Mesodermal cell (in vitro differentiated cells): Measurements from ENCODE around the gene MAK. TPM values are rescaled to one million over a fixed set of nuclear protein-coding genes. Genes with fewer than 3 reads are reported as not detected.
A peak's percentile ranks its signal among the peaks of the same experiment; 100 is the strongest.
"Not testable (repeated sequence)": the region's sequence is repeated elsewhere in the genome, so short reads cannot be mapped to it uniquely, and the experiment has no call there.

ENCODE experiments used
- H3K27ac ChIP-seq: 2 replicates; pipeline ENCODE4 v1.7.0; 2013; ENCODE audit warnings: mild to moderate bottlenecking, low read depth, low read length, moderate library complexity; ENCODE audit not compliant: severe bottlenecking
- H3K36me3 ChIP-seq: 2 replicates; pipeline ENCODE4 v1.7.1; 2013; ENCODE audit warnings: mild to moderate bottlenecking, low read length, moderate library complexity; ENCODE audit not compliant: control insufficient read depth, insufficient read depth
- H3K4me1 ChIP-seq: one replicate; pipeline ENCODE4 v1.7.1; 2013; ENCODE audit warnings: mild to moderate bottlenecking, low read length; ENCODE audit not compliant: insufficient read depth, control insufficient read depth, poor library complexity, severe bottlenecking
- H3K4me3 ChIP-seq: 2 replicates; pipeline ENCODE4 v1.7.0; 2013; ENCODE audit warnings: low read length, control low read depth, mild to moderate bottlenecking; ENCODE audit not compliant: insufficient read depth, poor library complexity, severe bottlenecking; ENCODE audit errors: extremely low read depth
- H3K9me3 ChIP-seq: 2 replicates; pipeline ENCODE4 v1.7.1; 2013; ENCODE audit warnings: mild to moderate bottlenecking, low read length, moderate library complexity; ENCODE audit not compliant: control insufficient read depth
- WGBS, 2 experiments: methylation state at CpG; one replicate each; pipeline ENCODE4 v1.1.5; 2013; ENCODE audit warnings: missing lambda C conversion rate in 2 of 2; ENCODE audit not compliant: insufficient coverage in 2 of 2; 5-methylcytosine and 5-hydroxymethylcytosine counted together
- polyA plus RNA-seq, 2 experiments: library from polyadenylated mRNA; stranded (reverse); fragments of 50-300 nt; gene quantifications; one replicate each; pipeline ENCODE4 v1.2.3, GENCODE V29; 2013

Gene MAK, protein sequence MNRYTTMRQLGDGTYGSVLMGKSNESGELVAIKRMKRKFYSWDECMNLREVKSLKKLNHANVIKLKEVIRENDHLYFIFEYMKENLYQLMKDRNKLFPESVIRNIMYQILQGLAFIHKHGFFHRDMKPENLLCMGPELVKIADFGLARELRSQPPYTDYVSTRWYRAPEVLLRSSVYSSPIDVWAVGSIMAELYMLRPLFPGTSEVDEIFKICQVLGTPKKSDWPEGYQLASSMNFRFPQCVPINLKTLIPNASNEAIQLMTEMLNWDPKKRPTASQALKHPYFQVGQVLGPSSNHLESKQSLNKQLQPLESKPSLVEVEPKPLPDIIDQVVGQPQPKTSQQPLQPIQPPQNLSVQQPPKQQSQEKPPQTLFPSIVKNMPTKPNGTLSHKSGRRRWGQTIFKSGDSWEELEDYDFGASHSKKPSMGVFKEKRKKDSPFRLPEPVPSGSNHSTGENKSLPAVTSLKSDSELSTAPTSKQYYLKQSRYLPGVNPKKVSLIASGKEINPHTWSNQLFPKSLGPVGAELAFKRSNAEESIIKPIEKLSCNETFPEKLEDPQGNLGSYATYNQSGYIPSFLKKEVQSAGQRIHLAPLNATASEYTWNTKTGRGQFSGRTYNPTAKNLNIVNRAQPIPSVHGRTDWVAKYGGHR
- polyA plus RNA-seq (2013, experiment 1 of 2): 0.15 TPM
- not detected for polyA plus RNA-seq (2013, experiment 2 of 2)

DNA sequence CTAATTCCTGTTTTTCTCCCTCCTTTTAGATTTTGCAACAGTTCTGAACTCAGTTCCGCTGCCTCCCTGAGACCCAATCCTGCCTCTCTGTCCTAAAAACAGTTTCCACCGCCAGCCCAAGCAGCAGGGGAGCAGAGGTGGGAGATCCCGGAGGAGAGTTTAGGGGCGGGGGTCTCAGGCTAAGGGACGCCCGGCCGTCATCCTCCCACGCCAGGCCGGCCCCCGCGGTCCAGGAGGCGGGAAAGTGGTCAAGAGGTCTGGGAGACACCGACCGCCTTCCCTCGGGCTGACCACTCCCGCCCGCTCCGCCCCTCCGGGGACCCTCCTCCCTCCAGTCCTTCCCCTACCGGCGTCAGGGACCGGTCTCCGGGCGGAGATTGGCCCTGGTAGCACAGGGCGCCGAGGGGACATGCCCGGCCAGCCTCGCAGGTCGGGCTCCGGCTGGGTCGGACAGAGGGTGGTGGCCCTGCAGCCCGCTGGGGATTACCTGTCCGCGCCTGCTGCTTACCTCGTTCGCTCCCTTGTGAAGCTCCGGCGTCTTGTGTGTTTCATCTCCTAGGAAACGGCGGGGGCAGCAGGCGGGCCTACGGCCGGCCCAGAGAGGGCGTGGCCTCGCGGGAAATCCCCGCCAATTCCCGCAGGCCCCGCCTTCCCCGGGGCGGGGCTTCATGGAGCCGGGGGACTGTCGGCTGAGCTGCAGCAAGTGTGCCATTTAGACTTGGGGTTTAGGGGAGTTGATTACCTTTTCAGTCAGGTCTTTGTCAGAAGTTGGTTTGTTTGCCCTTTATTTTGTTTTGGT is at the start of gene MAK:
MAK (minus strand) TSS at position 545 of the 799 bp plus-strand sequence. CDS start 7,891 bp downstream, outside the sequence.
- Histone ChIP-seq H3K9me3 (no peaks in the 10 kb centered on the region), H3K4me1 (peaks cover 4% of the 10 kb centered on the region), H3K36me3 (no peaks in the 10 kb centered on the region), H3K4me3 (peak within 1 kb of the TSS; percentile 62), H3K27ac (peak within 1 kb of the TSS; percentile 89)
- 0 to 1% methylated on average over 34 to 37 of the region's 53 CpGs for WGBS, 2 experiments

DNA sequence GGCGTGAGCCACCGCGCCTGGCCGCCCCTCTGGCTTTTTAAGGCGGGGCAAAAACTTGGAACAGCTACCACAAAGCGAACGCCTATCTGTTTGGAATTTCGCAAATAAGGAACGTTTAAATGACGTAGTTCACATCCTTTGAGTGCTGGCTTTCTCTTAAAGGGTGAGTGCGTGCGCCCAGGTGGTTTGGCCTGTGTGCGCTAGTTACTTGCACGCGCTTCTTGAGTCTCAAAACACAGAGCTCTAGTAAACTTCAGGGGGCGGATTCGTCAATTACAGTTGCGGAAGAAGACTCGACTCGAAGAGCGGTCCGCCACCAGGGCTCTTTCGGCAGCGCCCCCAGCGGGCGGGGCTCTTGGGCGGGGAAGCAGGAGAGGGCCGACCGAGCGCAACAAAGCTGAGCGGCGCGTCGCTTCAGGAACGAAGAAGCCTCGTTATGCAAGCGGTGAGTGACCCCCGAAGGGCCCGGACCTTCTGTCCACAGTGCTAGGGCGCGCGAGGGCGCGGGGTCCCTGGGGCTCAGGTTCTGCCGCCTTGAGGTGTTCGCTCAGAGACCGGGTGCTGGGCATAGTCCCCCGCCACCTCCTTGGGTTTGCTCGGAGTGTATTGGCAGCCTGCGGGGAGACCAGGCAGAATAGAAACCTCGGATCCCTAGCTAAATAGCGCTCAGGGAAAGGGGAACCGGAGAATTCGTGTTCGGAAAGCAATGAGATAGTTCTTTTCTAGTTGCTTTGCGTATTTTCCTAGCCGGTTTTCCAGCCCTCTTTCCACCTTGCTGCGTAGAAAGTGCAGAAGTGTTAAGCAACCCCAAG is 48.6 kb upstream of the MAK start, which contains the start of gene SYCP2L:
SYCP2L (plus strand) TSS at position 362 of the 812 bp plus-strand sequence; CDS start at position 437, 75 bp downstream.
- Histone ChIP-seq H3K9me3 (no peaks in the 10 kb centered on the region), H3K4me3 (peak within 1 kb of the TSS; percentile 66), H3K36me3 (peaks cover 3% of the 10 kb centered on the region), H3K27ac (peak within 1 kb of the TSS; percentile 84), H3K4me1 (peaks cover 3% of the 10 kb centered on the region)
- WGBS, 2 experiments: 1% methylated on average over 48 to 56 of the region's 58 CpGs

DNA sequence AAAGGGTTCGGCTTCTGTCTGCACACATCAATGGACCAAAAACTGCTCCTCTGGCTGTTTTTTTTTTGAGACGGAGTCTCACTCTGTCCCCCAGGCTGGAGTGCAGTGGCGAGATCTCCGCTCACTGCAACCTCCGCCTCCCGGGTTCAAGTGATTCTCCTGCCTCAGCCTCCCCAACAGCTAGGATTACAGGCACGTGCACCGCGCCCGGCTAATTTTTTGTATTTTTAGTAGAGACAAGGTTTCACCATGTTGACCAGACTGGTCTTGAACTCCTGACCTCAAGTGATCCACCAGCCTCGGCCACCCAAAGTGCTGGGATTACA is 48.0 kb upstream of the MAK start:
- not testable (repeated sequence) for H3K36me3 ChIP-seq, H3K4me1 ChIP-seq, H3K9me3 ChIP-seq
- WGBS, 2 experiments: 28 to 34% methylated on average over 4 to 5 of the region's 11 CpGs
- Histone ChIP-seq H3K4me3 (peak overlapping the region; percentile 66), H3K27ac (peak overlapping the region; percentile 84)

DNA sequence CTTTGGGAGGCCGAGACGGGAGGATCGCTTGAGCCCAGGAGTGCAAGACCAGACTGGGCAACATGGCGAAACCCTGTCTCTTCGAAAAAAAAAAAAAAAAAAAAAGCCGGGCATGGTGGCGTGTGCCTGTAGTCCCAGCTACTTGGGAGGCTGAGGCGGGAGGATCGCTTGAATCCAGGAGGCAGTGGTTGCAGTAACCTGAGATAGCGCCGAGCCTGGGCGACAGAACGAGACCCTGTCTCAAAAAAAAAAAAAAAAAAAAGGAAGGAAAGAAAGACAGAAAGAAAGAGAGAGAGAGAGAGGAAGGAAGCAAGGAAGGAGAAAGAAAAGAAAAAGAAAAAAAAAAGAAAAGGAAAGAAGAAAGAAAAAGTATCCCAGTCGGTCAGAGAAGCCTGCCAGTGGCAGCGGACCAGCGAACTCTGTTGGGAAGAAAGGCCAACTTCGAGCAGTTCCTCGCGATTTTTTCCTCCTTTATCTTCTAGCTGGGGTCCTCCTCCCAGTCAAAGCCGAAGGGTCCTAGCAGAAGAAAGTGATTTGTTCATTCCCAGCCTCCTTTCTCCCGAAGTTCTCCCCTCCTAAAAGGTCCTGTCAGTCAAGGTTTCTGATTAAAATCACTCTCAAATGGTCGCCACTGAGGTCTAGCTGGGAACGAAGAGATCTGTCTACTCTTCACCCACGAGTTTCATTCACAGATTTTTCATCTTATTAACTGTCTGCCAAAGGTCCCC is 46.1 kb upstream of the MAK start:
- 17 to 20% methylated on average over 16 to 18 of the region's 24 CpGs for WGBS, 2 experiments
- Histone ChIP-seq H3K4me3 (no peak overlapping the region), H3K4me1 (peaks cover 3% of the 10 kb centered on the region), H3K36me3 (no peaks in the 10 kb centered on the region), H3K9me3 (no peaks in the 10 kb centered on the region), H3K27ac (no peak overlapping the region)

DNA sequence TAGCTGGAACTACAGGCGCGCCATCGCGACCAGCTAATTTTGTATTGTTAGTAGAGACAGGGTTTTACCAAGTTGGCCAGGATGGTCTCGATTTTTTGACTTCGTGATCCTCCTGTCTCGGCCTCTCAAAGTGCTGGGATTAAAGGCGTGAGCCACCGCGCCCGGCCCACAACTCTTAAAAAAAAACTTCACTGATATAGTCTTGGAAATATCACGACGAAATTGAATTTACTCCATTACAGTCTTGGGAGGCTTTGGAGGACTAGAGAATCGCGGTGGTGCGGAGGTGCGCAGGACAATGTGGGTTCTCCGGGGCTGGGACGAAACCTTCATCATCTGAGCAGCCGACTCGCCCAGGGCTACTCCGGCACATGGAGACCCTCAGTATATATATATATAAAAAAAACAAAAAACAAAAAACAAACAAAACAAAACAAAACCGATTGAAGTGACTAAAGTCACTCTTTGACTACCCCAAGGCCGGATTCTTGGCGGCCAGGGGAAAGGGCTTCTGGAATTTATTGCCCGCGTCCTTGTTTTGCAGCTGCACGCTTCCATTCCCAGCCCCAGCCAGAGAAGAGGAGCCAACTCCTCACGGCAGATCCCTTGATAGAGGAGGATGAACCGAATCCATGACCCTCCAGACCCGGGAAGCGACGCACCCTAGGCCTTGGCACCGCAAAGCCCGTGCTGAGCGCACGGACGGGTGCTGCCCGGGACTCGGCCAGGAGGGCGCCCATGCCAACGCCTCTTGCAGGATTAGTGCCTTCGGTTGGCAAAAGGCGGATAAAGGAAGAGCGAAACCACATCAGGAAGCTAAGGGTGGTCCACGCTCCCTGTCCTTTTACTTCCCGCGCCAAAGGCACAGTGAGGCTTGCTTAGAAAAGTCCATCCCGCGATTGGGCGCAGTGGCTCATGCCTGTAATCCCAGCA is 45.2 kb upstream of the MAK start:
- Histone ChIP-seq H3K36me3 (no peaks in the 10 kb centered on the region), H3K4me1 (peaks cover 3% of the 10 kb centered on the region), H3K4me3 (no peak overlapping the region), H3K9me3 (no peaks in the 10 kb centered on the region), H3K27ac (no peak overlapping the region)
- 10 to 18% methylated on average over 38 to 42 of the region's 51 CpGs for WGBS, 2 experiments

DNA sequence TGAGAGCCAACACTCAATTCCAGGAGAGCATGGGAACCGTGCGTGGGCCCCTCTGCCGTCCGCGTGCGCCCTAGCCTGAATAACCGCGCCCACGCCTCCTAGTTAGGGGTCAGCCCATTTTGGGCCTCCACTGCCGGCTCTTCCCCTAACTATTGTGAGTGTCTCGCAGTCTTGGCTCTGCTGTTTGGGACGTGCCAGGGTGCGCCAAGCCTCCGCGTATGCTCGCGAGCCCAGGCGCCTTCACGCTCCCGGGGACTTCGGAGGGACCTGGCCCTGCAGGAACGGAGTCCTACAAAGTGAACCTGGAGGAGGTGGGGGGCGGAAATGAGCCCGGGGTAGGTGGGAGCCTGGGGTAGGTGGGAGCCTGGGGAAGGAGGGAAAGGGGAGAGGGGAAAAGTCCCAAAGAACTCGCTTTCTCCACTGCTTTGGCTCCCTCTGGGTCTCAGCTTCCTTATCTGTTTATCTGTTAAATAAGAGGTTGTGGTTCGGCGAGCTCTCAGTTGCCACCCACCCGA is 44.4 kb upstream of the MAK start:
- no peak overlapping the region for H3K27ac ChIP-seq
- peaks cover 3% of the 10 kb centered on the region for H3K4me1 ChIP-seq
- H3K9me3 ChIP-seq: no peaks in the 10 kb centered on the region
- 2 to 3% methylated on average over 18 to 19 of the region's 28 CpGs for WGBS, 2 experiments
- H3K36me3 ChIP-seq: no peaks in the 10 kb centered on the region
- peak overlapping the region; percentile 14 for H3K4me3 ChIP-seq

DNA sequence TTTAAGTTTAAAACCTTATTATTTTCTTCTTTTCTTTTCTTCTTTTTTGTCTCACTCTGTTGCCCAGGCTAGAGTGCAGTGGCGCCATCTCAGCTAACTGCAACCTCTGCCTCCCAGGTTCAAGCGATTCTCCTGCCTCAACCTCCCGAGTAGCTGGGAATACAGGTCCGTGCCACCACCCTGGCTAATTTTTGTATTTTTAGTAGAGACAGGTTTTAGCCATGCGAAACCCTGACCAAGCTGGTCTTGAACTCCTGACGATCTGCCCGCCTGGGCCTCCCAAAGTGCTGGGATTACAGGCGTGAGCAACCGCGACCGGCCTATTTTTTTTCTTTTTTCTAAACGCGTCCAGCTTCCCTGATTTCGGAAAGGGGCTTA is 43.9 kb upstream of the MAK start:
- not testable (repeated sequence) for H3K9me3 ChIP-seq, H3K4me1 ChIP-seq, H3K27ac ChIP-seq, H3K36me3 ChIP-seq
- 15% methylated on average over 13 to 14 of the region's 14 CpGs for WGBS, 2 experiments
- peak overlapping the region; percentile 14 for H3K4me3 ChIP-seq

DNA sequence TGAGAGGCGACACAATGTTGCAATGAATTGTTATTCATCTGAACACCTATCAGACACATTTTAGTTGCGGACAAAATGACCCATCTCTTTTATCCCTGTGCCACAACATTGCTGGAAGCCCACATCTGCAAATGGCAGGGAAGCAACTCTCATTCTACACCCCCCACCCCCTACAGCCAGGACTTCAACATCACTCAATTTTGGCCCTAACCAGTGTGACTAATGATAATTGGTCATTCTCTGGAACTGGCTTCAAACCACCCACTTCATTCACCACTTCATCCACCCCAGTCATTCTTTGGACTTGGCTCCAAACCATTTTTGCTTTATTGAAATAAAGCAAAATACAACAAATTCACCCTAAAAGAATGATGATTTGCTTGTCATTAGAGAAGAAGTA is 42.0 kb upstream of the MAK start:
- 90 to 100% methylated on average over 1 to 2 of the region's 2 CpGs for WGBS, 2 experiments
- Histone ChIP-seq H3K4me3 (no peak overlapping the region), H3K4me1 (peaks cover 3% of the 10 kb centered on the region), H3K27ac (no peak overlapping the region), H3K36me3 (no peaks in the 10 kb centered on the region), H3K9me3 (no peaks in the 10 kb centered on the region)

DNA sequence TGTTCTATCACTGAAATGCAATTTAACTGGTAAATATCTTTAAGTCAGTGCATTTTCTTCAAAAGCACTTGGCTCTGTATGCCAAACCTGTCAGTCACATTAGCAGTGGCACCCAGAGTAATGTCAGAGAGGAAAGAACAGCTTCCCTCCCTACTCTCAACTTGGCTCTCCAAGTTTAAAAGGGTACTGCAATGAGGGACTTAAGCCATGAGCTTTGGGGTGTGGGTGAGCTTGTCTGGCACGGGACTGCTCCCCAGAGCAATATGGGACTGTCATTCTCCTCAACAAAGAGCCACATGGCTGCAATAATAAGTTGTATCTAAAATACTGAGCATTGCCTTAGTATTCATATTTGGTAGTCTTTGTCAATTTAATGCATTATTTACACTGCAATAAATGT is 39.5 kb upstream of the MAK start:
- H3K27ac ChIP-seq: no peak overlapping the region
- H3K4me3 ChIP-seq: no peak overlapping the region
- peaks cover 2% of the 10 kb centered on the region for H3K4me1 ChIP-seq
- no peaks in the 10 kb centered on the region for H3K9me3 ChIP-seq
- WGBS, 2 experiments: no CpG with 5 or more reads among the region's 1 CpG
- no peaks in the 10 kb centered on the region for H3K36me3 ChIP-seq
